ENCODE measurements around the gene SH3BP2.

The SH3BP2 gene

DNA sequence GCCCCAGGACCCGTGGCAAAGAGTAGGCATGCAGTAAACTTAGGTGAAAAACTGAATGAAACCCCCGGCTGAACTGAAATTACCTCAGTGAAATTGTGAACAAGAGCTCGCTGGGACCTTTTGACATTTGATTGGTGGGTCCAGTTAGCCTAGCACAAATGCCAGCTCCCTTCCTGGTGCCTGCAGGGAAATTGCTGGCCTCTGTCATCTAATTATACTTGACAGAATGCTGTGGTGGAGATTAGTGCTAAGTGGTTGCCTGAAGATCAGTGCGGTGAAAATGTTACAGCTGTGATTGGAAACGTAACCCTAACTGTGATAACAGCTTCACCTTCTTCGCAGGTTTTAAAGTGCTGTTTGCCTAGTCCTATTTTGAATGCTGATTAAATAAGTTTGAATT lies 93.7 kb downstream of the SH3BP2 start:
- Histone ChIP-seq H3K4me3 (no peak overlapping the region), H3K27ac (no peak overlapping the region)

DNA sequence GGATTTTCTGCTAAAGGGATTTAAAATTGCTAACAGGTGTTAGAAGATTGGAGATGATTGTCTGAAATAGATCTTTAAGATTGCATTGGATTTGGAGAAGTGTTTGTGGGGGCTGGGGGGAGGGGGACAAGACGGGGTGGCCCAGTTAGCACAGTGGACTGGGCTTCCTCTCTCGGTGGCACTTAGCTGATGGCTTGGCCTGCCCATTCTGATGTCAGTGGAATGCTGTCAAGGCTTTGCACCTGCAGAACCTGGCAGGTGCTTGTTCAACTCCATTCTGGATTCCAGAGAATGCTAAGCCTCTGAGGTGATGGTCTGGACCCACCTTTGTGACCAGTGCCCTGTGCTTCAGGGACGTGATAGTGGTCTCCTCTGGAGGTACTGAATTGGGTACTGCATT lies 94.5 kb downstream of the SH3BP2 start:
- Histone ChIP-seq H3K4me3 (no peak overlapping the region), H3K27ac (no peak overlapping the region)

DNA sequence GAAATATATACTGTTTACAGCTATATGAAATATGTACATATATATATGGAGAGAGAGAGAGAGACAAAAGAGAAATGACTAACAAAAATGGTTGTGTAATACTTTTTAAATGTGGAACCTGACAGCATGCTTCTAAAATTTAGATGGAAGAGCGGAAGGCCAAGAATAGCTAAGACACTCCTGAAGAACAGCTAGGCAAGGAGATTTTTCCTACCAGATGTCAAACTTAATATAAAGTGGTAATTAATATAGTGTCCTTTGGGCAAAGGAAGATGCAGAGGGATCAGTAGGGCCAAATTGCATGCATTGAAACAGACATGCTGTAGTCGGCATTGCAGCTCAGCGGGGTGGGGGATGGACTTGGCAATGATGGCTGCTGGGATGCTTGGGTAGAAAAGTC lies 96.0 kb downstream of the SH3BP2 start:
- no peak overlapping the region for H3K4me3 ChIP-seq
- H3K27ac ChIP-seq = no peak overlapping the region
